ENCODE measurements around the gene TMPRSS7.
A peak's percentile ranks its signal among the peaks of the same experiment; 100 is the strongest.

GRCh38 chr3:112090887-112091586 lies 56.5 kb downstream of the TMPRSS7 start:
- no peak for TF ChIP-seq CTCF (IDR thresholded peaks at IDR 0.05)
- TF ChIP-seq POLR2A (IDR thresholded peaks at IDR 0.05) = no peak
- TF ChIP-seq POLR2AphosphoS5 (IDR thresholded peaks at IDR 0.05) = peak in 2 of 3 donors; percentile 41 to 48
- no peak for TF ChIP-seq EP300 (IDR thresholded peaks at IDR 0.05; ENCODE audit: low read depth)

All from transverse colon (tissue), 4 donors.